Right ventricle myocardium superior (tissue), 1 donor: ENCODE results near the gene SPEN. TPM values are rescaled to one million over a fixed set of nuclear protein-coding genes. Genes with fewer than 3 reads are reported as not detected.
"Not testable (repeated sequence)": the region's sequence is repeated elsewhere in the genome, so short reads cannot be mapped to it uniquely, and the experiment has no call there.

Experiments used
- ATAC-seq: fragments of 200-7000 bp; cut with Tn5 transposase; one replicate; pipeline ENCODE4 v1.9.1; 2020; ENCODE audit warnings: mild to moderate bottlenecking; ENCODE audit not compliant: poor library complexity
- DNase-seq: peaks from one replicate; pipeline ENCODE4 v3.0.0-alpha.2; 2020
- intact Hi-C: fragments of 100-400 bp; cut with DNase I; formaldehyde crosslinking; loops from one replicate; pipeline ENCODE4 v1.11.2; 2022
- total RNA-seq: library from RNA; stranded (reverse); fragmentation: NEBNext Ultra II Directional; extraction: Animal tissue kit (Norgen Biotek cat#: 25700); gene quantifications from one replicate; pipeline ENCODE4 v1.2.1, GENCODE V29; 2021
- donor health status: DM: no; HTN: yes; CAD: no; lungs with severe emphysema.

Gene SPEN
- total RNA-seq, 1 donor from 2014 or later = 20.3 TPM

DNA sequence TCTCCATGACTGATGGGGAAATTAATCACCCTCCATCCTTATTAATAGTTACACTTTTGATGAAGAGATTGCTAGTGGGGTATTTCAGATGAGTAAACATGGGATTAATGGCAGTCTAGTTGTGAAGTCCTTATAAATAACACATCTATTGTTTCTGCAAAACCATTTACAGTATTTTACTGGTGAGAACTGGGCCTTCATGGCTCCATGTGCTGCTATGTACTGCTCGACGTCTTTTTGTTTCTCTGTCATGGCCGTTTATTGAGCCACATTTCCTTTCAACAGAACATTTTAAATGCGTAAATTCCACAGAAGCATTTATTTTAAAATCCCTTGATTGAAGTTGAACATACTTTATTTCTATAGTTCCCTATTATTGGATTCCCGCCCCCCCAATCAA, 34.5 kb downstream of the SPEN start:
- DNase-seq = no peak
- intact Hi-C loops = no loop called here
- no peak for ATAC-seq

DNA sequence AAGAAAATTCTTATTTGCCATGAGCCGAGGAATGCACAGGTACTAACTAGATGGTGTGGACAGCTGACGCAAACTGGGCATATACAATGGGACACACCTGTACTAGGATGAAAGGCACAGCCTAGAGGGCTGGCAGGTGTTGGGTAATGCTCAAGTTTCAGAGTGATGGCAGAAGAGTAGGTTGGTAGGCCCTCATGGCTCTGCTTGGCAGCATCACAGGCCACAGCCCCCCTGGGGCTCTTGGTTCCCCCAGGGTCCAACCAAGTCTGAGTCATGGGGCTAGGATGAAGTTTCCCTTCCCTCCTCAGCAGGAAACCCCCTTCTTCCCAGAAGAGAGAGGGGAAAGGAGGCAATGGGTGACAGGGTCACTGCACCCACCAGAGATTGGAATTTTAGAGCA, 35.2 kb downstream of the SPEN start:
- intact Hi-C loops = no loop called here
- no peak for ATAC-seq
- DNase-seq = no peak

DNA sequence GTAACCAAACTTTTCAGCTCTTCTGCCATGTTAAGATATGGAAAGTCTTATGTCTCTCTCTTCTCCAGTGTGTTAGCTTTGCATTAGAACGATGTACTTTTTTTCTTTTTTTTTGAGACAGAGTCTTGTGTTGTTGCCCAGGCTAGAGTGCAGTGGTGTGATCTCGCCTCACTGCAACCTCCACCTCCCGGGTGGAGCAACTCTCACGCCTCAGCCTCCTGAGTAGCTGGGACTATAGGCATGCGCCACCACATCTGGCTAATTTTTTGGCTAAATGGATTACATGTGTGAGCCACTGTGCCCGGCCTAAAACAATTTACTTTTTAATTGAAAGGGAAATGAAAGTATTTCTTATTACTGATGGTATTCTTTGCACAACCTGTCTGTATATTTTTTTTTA, 35.8 kb downstream of the SPEN start:
- intact Hi-C loops = no loop called here

DNA sequence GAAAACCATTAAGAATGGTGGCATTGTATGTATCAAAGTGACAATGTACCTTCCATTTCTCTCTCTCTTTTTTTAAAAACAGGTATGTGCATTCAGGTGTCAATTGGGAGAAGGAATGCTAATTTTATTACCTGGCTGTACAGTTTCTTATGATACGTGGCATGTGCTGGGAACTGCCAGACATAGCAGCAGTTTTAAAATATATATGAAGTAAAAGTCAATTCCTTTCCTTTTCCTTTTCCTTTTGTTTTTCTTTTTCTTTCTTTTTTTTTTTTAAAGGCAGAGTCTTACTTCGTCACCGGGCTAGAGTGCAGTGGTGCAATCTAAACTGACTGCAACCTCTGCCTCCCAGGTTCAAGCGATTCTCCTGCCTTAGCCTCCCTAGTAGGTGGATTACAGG, 37.0 kb downstream of the SPEN start:
- no peak for ATAC-seq

More for the DNA sequence above, 35.8 kb downstream of the SPEN start:
- ATAC-seq (no peak), DNase-seq (no peak)

DNA sequence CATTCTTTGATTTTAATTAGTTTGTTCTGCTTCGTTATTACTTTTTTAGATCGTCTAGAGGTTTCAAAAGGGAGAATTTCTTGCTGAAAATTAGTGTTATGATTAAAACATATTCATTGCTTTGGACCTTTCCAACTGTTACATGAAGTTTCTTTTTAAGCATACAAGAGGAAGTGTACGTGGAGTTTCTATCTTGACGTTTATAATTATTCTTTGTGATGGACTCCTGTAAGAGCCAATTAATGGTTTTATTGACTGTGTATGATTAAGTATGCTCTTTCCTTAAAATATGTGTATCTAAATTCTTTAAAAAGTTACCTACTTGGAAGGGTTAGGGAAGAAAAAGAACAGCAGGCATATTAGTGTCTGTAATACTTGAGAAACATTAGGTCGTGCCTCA, 37.8 kb downstream of the SPEN start:
- DNase-seq (no peak), ATAC-seq (no peak)
- intact Hi-C loops = loop anchor here (5.0 kb wide), 1 partner anchor 38 kb away; the partner anchor contains the start of gene SPEN

More for the DNA sequence above, 37.0 kb downstream of the SPEN start:
- intact Hi-C loops = no loop called here
- DNase-seq = no peak

DNA sequence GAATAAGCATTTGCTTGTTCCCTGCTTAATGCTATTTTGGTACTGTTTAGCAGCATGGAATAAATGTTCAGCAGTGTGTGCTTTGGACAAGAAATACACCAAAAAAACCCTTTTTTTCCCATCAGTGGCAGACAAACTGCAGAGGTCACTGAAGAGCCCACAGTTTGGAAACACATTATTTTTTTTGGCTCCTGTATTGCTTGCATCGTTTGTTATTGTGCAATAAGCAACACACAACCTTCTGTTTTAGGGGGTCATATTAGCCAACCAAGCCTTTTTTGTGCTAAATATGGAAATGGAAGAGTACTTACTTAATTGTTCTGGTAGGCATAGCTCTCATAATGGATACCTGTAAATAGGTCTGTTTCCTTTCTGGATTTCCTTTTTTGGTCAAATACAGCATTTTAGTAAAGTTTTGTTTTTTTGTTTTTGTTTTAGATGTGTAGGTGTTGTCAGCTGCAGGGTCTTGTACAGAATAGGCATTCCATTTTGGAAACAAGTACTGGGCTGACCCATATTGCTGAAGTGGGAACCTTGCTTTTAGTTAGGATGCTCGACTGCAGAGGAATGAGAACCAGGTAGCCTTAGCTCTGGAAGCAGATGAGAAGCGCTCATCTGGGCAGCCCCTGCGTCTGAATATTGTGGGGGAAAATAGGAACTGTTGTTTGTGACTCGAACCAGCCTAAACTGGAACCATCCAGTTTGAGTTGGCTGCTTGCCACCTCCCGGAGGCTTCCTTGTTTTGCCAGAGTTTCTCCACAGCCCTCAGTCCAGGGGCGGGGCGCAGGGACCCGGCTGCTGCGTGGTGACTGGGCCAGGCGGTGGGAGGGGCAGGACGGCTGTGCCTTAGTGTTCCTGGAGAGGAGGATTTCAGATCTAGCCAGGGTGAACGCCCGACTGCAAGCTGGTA, 38.4 kb downstream of the SPEN start:
- peak; percentile 98 for DNase-seq
- ATAC-seq = peak; percentile 97
- intact Hi-C loops = loop anchor here (5.0 kb wide), 1 partner anchor 39 kb away; the partner anchor contains the start of gene SPEN

DNA sequence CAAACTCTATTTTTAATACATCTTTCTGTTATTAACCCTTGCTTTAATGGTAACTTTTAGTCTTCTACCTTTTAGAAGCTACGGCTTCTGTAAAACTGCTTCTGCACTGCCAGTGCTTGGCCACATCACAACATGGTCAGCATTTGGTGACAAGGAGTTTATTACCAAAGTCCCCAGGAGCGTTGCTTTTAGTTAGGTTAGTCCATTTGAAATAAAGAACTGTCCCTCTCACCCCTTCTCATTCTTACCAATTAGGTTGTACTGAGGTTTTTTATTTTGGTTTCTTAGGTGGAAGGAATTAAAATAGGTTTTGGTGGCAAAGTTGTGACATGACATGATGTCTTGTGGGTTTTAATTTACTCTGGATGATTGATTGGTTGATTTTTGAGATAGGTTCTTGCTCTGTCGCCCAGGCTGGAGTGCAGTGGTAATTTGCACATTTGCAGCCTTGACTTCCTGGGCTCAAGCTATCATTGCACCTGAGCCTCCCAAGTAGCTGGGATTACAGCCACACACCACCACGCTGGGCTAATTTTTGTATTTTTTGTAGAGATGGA, 39.2 kb downstream of the SPEN start:
- intact Hi-C loops = loop anchor here (5.0 kb wide), 1 partner anchor 39 kb away; the partner anchor contains the start of gene SPEN
- DNase-seq (no peak), ATAC-seq (peak; percentile 10)

DNA sequence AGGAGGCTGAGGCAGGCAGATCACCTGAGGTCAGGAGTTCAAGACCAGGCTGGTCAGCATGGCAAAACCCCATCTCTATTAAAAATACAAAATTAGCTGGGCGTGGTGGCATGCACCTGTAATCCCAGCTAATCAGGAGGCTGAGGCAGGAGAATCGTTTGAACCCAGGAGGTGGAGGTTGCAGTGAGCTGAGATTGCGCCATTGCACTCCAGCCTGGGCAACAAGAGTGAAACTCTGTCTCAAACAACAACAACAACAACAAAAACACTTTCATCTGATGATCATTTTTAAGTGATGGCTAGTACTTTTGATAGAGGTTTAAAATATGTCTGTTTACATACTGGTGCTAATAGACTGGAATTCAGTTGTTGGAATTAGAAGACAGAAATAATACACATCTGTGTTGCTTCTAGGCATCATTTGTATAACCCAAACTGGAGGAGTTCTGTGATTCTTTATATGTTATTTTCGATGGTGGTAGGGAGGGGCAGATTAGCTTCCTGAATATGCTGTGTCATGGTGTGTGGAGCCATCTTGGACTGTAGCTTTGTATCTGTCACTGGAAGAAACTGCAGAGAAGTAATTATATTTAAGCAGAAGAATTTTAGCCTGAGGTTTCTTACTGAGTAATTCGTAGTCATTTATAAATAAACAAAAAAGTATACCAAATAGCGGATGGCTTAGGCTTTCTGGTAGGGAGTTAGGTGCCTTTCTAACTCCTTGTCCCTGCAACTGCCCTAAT, 45.5 kb downstream of the SPEN start:
- ATAC-seq, DNase-seq, intact Hi-C loops: not testable (repeated sequence)

DNA sequence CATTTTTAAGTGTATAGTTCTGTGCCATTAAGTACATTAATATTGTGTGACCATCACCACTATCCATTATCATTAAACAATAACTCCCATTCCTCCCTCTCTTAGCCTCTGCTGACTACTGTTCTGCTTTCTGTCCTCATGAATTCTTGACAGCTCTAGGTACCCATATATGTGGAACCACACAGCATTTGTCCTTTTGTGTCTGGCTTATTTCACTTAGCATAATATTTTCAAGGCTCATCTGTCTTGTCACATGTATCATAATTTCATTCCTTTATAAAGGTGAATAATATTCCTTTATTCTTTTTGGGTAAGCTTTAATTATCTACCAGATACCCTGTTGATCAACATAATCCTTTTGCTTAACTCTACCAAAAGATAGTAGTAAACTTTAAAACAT, 47.7 kb downstream of the SPEN start:
- intact Hi-C loops = no loop called here
- DNase-seq = no peak
- no peak for ATAC-seq

DNA sequence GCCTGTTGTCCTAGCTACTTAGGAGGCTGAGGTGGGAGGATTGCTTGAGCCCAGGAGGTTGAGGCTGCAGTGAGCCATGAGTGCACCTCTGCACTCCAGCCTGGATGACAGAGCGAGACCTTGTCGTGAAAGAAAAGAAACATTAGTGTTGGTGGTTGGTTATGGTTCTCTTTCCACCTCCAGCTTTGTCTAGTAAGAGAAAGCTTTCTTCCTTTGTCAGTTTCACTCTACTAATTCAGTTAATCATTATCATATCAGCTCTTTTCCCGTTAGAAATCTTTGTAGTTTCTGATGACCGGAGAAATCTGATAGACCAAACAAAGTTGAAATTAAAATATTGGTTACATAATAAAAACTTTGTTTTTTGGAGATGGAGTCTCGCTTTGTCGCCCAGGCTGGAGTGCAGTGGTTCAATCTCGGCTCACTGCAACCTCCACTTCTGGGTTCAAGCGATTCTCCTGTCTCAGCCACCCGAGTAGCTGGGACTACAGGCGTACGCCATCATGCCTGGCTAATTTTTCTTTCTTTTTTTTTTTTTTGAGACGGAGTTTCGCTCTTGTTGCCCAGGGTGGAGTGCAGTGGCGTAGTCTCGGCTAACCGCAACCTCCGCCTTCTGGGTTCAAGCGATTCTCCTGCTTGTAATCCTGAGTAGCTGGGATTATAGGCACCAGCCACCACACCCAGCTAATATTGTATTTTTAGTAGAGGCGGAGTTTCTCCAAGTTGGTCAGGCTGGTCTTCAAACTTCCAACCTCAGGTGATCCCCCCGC, 49.5 kb downstream of the SPEN start:
- ATAC-seq, DNase-seq, intact Hi-C loops: not testable (repeated sequence)

DNA sequence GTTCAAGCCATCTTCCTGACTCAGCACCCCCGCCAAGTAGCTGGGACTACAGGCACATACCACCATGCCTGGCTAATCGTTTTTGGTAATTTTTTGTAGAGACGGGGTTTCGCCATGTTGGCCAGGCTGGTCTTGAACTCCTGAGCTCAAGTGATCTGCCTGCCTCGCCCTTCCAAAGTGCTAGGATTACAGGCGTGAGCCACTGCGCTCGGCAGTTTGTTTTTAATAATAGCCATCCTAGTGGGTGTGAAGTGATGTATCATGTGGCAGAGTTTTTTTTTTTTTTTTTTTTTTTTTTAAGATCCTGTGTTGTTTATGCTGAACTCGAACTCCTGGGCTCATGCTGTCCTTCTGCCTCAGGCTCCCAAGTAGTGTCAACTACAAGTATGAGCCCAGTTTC, 51.8 kb downstream of the SPEN start:
- ATAC-seq (peak; percentile 17), DNase-seq (no peak)
- intact Hi-C loops = no loop called here

DNA sequence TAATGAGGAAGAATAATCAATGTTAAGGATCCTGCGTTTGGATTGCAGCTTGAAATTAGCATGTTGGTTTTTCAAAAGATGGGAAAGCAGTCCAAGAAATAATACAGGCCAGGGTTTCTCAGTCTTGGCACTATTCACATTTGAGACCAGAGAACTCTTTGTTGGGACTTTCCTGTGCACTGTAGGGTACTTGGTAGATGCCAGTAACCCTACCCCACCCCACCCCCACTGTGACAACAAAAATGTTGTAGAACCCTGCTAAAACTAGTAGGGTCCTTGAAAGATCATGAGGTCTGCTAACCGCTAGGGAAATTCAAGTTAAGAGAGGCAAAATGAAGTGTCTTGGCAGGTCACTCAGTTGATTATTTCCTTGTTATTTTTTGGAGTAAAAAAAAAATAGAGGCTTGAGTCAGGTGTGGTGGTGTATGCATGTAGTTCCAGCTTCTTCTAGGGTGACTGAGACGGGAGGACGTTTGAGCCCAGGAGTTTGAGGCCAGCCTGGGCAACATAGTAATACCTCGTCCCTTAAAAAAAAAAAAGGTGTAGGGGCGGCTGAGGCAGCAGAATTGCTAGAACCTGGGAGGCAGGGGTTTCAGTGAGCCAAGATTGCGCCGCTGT, 53.3 kb downstream of the SPEN start:
- intact Hi-C loops = no loop called here
- DNase-seq (no peak), ATAC-seq (no peak)

DNA sequence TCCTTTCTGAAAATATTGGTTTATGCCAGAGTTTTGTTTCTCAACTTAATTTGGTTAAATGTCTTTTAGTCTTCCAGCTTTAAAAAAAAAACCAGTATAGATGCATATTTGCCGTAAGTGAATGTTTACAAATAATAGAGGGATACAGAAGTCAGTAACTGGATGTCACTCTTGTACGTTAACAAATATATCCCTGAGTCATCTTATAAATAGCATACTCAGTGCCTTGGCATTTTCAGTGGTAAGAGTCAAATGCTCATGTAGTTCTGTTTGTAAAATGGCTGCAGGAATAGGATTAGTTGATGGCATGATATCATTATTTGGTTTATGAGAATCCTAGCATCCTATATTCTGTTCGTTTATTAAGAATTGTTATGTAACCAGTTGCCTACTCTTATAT, 55.4 kb downstream of the SPEN start:
- ATAC-seq = peak; percentile 61
- intact Hi-C loops = no loop called here

DNA sequence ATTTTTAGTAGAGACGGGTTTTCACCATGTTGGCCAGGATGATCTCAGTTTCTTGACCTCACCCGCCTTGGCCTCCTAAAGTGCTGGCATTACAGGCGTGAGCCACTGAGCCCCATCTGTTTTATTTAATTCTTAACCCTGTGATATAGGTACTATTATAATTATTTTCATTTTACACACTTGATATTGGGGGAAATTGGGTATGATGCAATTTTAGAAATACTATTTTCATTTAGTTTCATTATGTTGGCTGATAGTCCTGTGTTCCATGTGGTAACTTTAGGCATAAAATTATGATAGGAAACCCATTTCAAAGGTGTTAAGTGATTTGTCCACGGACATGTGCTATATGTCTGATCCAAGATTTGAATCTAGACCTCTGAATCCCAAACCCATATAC, 61.1 kb downstream of the SPEN start:
- ATAC-seq = no peak
- no peak for DNase-seq
- intact Hi-C loops = no loop called here

More for the DNA sequence above, 55.4 kb downstream of the SPEN start:
- DNase-seq = no peak

DNA sequence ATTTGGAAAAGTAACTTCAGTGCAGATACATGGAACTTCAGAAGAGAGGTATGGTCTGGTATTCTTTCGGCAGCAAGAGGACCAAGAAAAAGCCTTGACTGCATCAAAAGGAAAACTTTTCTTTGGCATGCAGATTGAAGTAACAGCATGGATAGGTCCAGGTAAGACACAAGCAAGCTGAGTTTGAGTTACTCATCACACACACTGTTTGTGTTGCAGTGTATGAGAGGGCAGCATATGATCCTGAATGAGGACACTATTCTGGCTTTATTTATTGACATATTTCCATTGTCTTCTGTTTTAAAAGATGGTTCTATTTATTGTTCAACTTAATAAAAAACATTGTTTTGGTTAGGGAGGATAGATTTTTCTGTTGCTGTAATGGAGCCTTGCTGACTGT, 63.6 kb downstream of the SPEN start:
- DNase-seq (no peak), ATAC-seq (no peak)
- intact Hi-C loops = no loop called here

DNA sequence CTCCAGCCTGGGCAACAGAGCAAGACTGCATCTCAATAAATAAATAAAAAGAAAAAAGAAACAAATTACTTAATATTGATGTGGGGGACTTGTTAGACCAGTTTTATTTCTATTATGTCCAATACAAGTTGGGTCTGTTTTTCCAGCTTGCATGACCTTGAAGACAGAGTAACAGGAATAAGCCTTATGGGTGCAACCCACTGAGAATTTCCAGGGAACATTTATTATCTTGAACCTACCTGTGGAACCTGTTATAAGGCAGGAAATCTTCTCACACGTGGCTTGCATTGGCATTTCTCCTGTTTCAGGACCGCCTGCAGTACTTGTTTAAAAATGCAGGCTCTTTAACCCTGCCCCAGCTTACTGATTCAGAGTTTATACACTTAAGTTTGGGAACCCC, 64.4 kb downstream of the SPEN start:
- intact Hi-C loops = no loop called here
- DNase-seq (no peak), ATAC-seq (no peak)

DNA sequence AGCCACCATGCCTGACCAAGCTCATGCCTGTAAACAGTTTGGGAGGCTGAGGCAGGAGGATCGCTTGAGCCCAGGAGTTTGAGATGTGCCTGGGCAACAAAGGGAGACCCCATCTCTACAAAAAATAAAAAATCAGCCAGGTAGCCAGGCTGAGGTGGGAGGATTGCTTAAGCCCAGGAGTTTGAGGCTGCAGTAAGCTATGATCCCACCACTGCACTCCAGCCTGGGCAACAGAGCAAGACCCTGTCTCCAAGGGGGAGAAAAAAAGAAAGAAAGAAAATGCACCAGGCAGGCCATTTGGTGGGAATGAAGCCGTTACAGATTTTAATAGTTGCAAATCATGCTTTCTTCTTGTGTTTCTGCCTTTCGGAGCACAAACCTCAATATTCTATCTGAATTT, 66.1 kb downstream of the SPEN start:
- intact Hi-C loops, DNase-seq: not testable (repeated sequence)

DNA sequence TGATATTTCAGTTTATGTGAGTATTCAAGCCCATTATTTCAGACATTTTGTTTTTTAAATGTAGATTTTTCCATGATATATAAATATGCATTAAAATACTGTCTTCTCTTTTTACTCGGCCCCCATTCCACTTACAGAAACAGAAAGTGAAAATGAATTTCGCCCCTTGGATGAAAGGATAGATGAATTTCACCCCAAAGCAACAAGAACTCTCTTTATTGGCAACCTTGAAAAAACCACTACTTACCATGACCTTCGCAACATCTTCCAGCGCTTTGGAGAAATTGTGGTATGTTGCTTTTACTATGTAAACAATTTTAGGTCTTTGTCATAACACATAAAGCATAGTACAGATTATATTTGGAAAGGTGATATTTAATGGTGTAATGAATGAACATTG, 68.5 kb downstream of the SPEN start:
- DNase-seq = no peak
- no peak for ATAC-seq
- intact Hi-C loops = no loop called here

More for the DNA sequence above, 66.1 kb downstream of the SPEN start:
- ATAC-seq = not testable (repeated sequence)
